Measurements from ENCODE around the gene OAS1. TPM values are rescaled to one million over a fixed set of nuclear protein-coding genes. Genes with fewer than 3 reads are reported as not detected.

The OAS1 gene
- total RNA-seq, 1 donor from 2014 or later: 0.96 TPM

GRCh38 chr12:112900298-112901145, 6.2 kb upstream of the OAS1 start:
- TF ChIP-seq CTCF (IDR thresholded peaks at IDR 0.05): peak in 2 of 3 experiments; percentile 32 to 54
- Histone ChIP-seq H3K4me1 (peaks cover 2 to 22% of the 10 kb centered on the region in 2 donors), H3K27ac (no peak overlapping the region), H3K27me3 (no peaks in the 10 kb centered on the region), H3K4me3 (no peak overlapping the region), H3K9me3 (no peaks in the 10 kb centered on the region), H3K36me3 (no peaks in the 10 kb centered on the region)
- intact Hi-C loops (cut with DNase I): loop anchor here (10.0 kb wide), 1 partner anchor 134 kb away; no protein-coding TSS in a partner anchor
- no peak for DNase-seq (ENCODE audit: low spot score in 2 of 2)

GRCh38 chr12:112901271-112901670, 5.5 kb upstream of the OAS1 start:
- H3K27me3 ChIP-seq: no peaks in the 10 kb centered on the region
- intact Hi-C loops (cut with DNase I): loop anchor here (10.0 kb wide), 1 partner anchor 134 kb away; no protein-coding TSS in a partner anchor
- no peaks in the 10 kb centered on the region for H3K9me3 ChIP-seq
- H3K4me3 ChIP-seq: no peak overlapping the region
- peaks cover 2 to 30% of the 10 kb centered on the region in 2 donors for H3K4me1 ChIP-seq
- no peaks in the 10 kb centered on the region for H3K36me3 ChIP-seq
- TF ChIP-seq CTCF (IDR thresholded peaks at IDR 0.05): no peak
- DNase-seq (ENCODE audit: low spot score in 2 of 2): no peak
- H3K27ac ChIP-seq: no peak overlapping the region

- Histone ChIP-seq H3K4me1 (peaks cover 2 to 31% of the 10 kb centered on the region in 2 donors), H3K4me3 (no peak overlapping the region), H3K27me3 (no peaks in the 10 kb centered on the region), H3K27ac (peak overlapping the region in 1 of 2 donors; percentile 37), H3K9me3 (no peaks in the 10 kb centered on the region), H3K36me3 (no peaks in the 10 kb centered on the region)
- TF ChIP-seq CTCF (IDR thresholded peaks at IDR 0.05): no peak
- intact Hi-C loops (cut with DNase I): loop anchor here (10.0 kb wide), 1 partner anchor 130 kb away; no protein-coding TSS in a partner anchor
- DNase-seq (ENCODE audit: low spot score in 2 of 2): no peak
Observed at GRCh38 chr12:112904571-112904970, 2.2 kb upstream of the OAS1 start.

- H3K9me3 ChIP-seq: no peaks in the 10 kb centered on the region
- no peak for TF ChIP-seq CTCF (IDR thresholded peaks at IDR 0.05)
- H3K4me1 ChIP-seq: peaks cover 2 to 31% of the 10 kb centered on the region in 2 donors
- no peak for DNase-seq (ENCODE audit: low spot score in 2 of 2)
- no peaks in the 10 kb centered on the region for H3K36me3 ChIP-seq
- no peak overlapping the region for H3K4me3 ChIP-seq
- intact Hi-C loops (cut with DNase I): loop anchor here (10.0 kb wide), 1 partner anchor 129 kb away; no protein-coding TSS in a partner anchor
- no peaks in the 10 kb centered on the region for H3K27me3 ChIP-seq
- H3K27ac ChIP-seq: no peak overlapping the region
Observed at GRCh38 chr12:112905451-112906089, 1.2 kb upstream of the OAS1 start.

- no peak for DNase-seq (ENCODE audit: low spot score in 2 of 2)
- no peak for TF ChIP-seq CTCF (IDR thresholded peaks at IDR 0.05)
- no peaks in the 10 kb centered on the region for H3K27me3 ChIP-seq
- intact Hi-C loops (cut with DNase I): loop anchor here (10.0 kb wide), 1 partner anchor 127 kb away; no protein-coding TSS in a partner anchor
- peaks cover 0 to 5% of the 10 kb centered on the region in 2 donors for H3K36me3 ChIP-seq
- peak overlapping the region; percentile 35 to 59 for H3K4me3 ChIP-seq
- peaks cover 0 to 4% of the 10 kb centered on the region in 2 donors for H3K9me3 ChIP-seq
- H3K4me1 ChIP-seq: peaks cover 0 to 28% of the 10 kb centered on the region in 2 donors
- H3K27ac ChIP-seq: peak overlapping the region in 1 of 2 donors; percentile 49
Observed at GRCh38 chr12:112907415-112908157, 824 bp downstream of the OAS1 start.
